RWPE1 (cell line): ENCODE results near the gene RNFT2.

ENCODE experiments used
- CTCF ChIA-PET: fragments of 350-600 bp; sonication (Branson Sonifier 250); formaldehyde crosslinking; extraction: SDS; loops from one replicate; lab custom pipeline; 2021; lab: Yijun Ruan, JAX
- POLR2A ChIA-PET: fragments of 400-600 bp; formaldehyde crosslinking; extraction: SDS; loops from one replicate; lab custom pipeline; 2020; ENCODE audit warnings: antibody characterized with exemption; ENCODE audit not compliant: low non-redundant PET; lab: Yijun Ruan, JAX
- DNase-seq: peaks from one replicate; pipeline ENCODE4 v3.0.0; 2012; ENCODE audit warnings: low spot score
- H3K27ac ChIP-seq: fragments of 450-650 bp; 2 replicates; pipeline ENCODE4 v1.5.1; 2017
- TF ChIP-seq, protein P1 (sequence below): fragments of 450-650 bp; conservative IDR thresholded peaks from 2 replicates; pipeline ENCODE4 v1.5.1; 2017; ENCODE audit warnings: low read depth, mild to moderate bottlenecking

The RNFT2 gene

DNA sequence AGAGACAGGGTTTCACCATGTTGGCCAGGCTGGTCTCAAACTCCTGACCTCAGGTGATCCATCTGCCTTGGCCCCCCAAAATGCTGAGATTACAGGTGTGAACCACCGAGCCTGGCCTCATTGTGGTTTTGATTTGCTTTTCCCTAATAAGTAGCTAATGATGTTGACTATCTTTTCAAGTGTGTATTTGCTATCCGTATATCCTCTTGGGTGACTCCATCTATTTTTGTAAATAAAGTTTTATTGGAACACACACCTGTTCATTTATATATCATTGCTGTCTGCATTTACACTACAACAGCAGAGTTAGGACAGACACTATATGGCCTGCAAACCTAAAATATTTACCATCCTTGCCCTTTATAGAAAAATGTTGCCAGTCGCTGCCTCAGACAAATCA, 156.8 kb downstream of the RNFT2 start:
- POLR2A ChIA-PET: no interaction called here
- TF ChIP-seq, protein P1, sequence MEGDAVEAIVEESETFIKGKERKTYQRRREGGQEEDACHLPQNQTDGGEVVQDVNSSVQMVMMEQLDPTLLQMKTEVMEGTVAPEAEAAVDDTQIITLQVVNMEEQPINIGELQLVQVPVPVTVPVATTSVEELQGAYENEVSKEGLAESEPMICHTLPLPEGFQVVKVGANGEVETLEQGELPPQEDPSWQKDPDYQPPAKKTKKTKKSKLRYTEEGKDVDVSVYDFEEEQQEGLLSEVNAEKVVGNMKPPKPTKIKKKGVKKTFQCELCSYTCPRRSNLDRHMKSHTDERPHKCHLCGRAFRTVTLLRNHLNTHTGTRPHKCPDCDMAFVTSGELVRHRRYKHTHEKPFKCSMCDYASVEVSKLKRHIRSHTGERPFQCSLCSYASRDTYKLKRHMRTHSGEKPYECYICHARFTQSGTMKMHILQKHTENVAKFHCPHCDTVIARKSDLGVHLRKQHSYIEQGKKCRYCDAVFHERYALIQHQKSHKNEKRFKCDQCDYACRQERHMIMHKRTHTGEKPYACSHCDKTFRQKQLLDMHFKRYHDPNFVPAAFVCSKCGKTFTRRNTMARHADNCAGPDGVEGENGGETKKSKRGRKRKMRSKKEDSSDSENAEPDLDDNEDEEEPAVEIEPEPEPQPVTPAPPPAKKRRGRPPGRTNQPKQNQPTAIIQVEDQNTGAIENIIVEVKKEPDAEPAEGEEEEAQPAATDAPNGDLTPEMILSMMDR: no peak
- no peak overlapping the region for H3K27ac ChIP-seq
- CTCF ChIA-PET: no interaction called here
- DNase-seq: no peak

- no peak overlapping the region for H3K27ac ChIP-seq
- TF ChIP-seq, protein P1: no peak
- DNase-seq: no peak
- CTCF ChIA-PET: interaction anchor here (0.5 to 0.6 kb wide), 2 partner anchors 20 to 57 kb away, joined by 3 to 7 read pairs; no protein-coding TSS in a partner anchor
- POLR2A ChIA-PET: no interaction called here
These were observed 158.4 kb downstream of the RNFT2 start for GRCh38 chr12:116896411-116896924.

GRCh38 chr12:116897476-116897875, 159.4 kb downstream of the RNFT2 start:
- no peak for DNase-seq
- POLR2A ChIA-PET: no interaction called here
- CTCF ChIA-PET: interaction anchor here (0.6 kb wide), 1 partner anchor 323 kb away, joined by 6 read pairs; no protein-coding TSS in a partner anchor
- TF ChIP-seq, protein P1: no peak
- H3K27ac ChIP-seq: no peak overlapping the region

DNA sequence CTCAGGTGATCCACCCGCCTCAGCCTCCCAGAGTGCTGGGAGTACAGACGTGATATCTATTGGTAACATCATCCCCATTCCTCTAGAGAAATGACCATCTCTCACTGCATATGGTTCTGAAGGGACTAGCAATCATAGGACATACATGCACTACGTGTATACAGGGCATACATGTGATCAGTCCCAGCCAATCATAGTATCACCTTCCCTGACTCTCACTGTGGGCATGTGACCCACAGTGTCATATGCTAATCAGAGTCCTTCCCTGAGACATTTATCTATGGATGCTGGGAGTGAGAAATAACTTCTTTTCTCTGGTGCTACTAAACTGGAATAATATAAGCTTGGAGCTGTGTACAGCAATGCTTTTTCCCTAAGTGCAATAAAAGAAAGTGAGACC, 160.6 kb downstream of the RNFT2 start:
- no peak for DNase-seq
- ChIA-PET POLR2A (no interaction called here), CTCF (interaction anchor here (0.9 kb wide), 1 partner anchor 33 kb away, joined by 3 read pairs; no protein-coding TSS in a partner anchor)
- no peak overlapping the region for H3K27ac ChIP-seq
- TF ChIP-seq, protein P1: no peak

DNA sequence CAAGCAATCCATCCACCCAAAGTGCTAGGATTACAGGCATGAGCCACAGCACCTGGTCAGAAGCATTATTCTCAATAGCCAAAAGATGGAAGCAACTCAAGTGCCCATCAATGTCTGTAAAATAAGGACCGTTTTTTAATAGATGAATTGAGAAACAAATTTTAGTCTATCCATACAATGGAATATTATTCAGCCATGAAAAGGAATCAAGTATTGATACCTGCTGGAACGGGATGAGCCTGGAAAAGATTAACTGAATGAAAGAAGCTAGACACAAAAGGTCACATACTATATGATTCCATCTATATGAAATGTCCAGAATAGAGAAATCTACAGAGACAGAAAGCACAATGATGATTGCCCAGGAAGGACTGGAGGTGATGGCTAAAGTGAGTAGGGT, 163.5 kb downstream of the RNFT2 start:
- CTCF ChIA-PET: no interaction called here

More for the DNA sequence above, 163.5 kb downstream of the RNFT2 start:
- H3K27ac ChIP-seq: no peak overlapping the region
- DNase-seq: no peak
- POLR2A ChIA-PET: no interaction called here
- TF ChIP-seq, protein P1: no peak
